SU-DHL-6 (cell line): Measurements from ENCODE around the gene RPTOR.

Experiments
- CTCF ChIP-seq: fragments of 200-600 bp; sonication (generic); IDR thresholded peaks from one replicate; pipeline ENCODE4 v1.5.1; 2017; ENCODE audit warnings: antibody characterized with exemption, mild to moderate bottlenecking, low read length, moderate library complexity; ENCODE audit not compliant: insufficient read depth, poor library complexity, severe bottlenecking
- EZH2phosphoT487 ChIP-seq: fragments of 200-600 bp; sonication (generic), shearing (Covaris generic); conservative IDR thresholded peaks from 2 replicates; pipeline ENCODE4 v1.6.1; 2018; ENCODE audit warnings: mild to moderate bottlenecking, antibody characterized with exemption, low read length, moderate library complexity, mixed read lengths

- TF ChIP-seq CTCF (no peak), EZH2phosphoT487 (no peak)
These were observed 226.4 kb downstream of the RPTOR start for GRCh38 chr17:80770881-80771611.
